KOPT-K1 (cell line): ENCODE measurements around the gene CALHM2.
"Not testable (repeated sequence)": the region's sequence is repeated elsewhere in the genome, so short reads cannot be mapped to it uniquely, and the experiment has no call there.

ENCODE experiments used
- H3K27ac ChIP-seq: fragments of 200-600 bp; sonication (generic); 2 replicates; pipeline ENCODE4 v1.5.1; 2016; ENCODE audit warnings: antibody characterized with exemption, mild to moderate bottlenecking, low read depth, low read length; ENCODE audit not compliant: poor library complexity, severe bottlenecking
- H3K36me3 ChIP-seq: fragments of 200-600 bp; sonication (generic); 2 replicates; pipeline ENCODE4 v1.5.1; 2017; ENCODE audit warnings: antibody characterized with exemption, mild to moderate bottlenecking, low read length, moderate library complexity; ENCODE audit not compliant: insufficient read depth
- H3K9me3 ChIP-seq: fragments of 200-600 bp; sonication (generic); 2 replicates; pipeline ENCODE4 v1.5.1; 2017; ENCODE audit warnings: antibody characterized with exemption, low read length, mild to moderate bottlenecking; ENCODE audit not compliant: insufficient read depth, poor library complexity, severe bottlenecking

Gene CALHM2

GRCh38 chr10:103427866-103428265, 24.3 kb downstream of the CALHM2 start:
- no peak overlapping the region for H3K27ac ChIP-seq
- peaks cover 88% of the 10 kb centered on the region for H3K36me3 ChIP-seq
- no peaks in the 10 kb centered on the region for H3K9me3 ChIP-seq

GRCh38 chr10:103423748-103424147, 28.4 kb downstream of the CALHM2 start:
- H3K27ac ChIP-seq = no peak overlapping the region
- no peaks in the 10 kb centered on the region for H3K9me3 ChIP-seq
- H3K36me3 ChIP-seq = peaks cover 96% of the 10 kb centered on the region

- Histone ChIP-seq H3K27ac (no peak overlapping the region), H3K9me3 (no peaks in the 10 kb centered on the region), H3K36me3 (peaks cover 97% of the 10 kb centered on the region)
Measured at GRCh38 chr10:103419101-103419500, 33.1 kb downstream of the CALHM2 start.

GRCh38 chr10:103417601-103418000, 34.6 kb downstream of the CALHM2 start:
- Histone ChIP-seq H3K36me3 (peaks cover 97% of the 10 kb centered on the region), H3K9me3 (no peaks in the 10 kb centered on the region), H3K27ac (no peak overlapping the region)

- peaks cover 97% of the 10 kb centered on the region for H3K36me3 ChIP-seq
- H3K27ac ChIP-seq, H3K9me3 ChIP-seq: not testable (repeated sequence)
Measured at GRCh38 chr10:103417148-103417469, 35.1 kb downstream of the CALHM2 start.

GRCh38 chr10:103416436-103417147, 35.6 kb downstream of the CALHM2 start:
- Histone ChIP-seq H3K9me3 (no peaks in the 10 kb centered on the region), H3K27ac (no peak overlapping the region), H3K36me3 (peaks cover 100% of the 10 kb centered on the region)

GRCh38 chr10:103415581-103415980, 36.6 kb downstream of the CALHM2 start:
- H3K27ac ChIP-seq = no peak overlapping the region
- H3K9me3 ChIP-seq = no peaks in the 10 kb centered on the region
- H3K36me3 ChIP-seq = peaks cover 99% of the 10 kb centered on the region

- no peaks in the 10 kb centered on the region for H3K9me3 ChIP-seq
- H3K27ac ChIP-seq = no peak overlapping the region
- H3K36me3 ChIP-seq = peaks cover 99% of the 10 kb centered on the region
Measured at GRCh38 chr10:103413564-103413963, 38.6 kb downstream of the CALHM2 start.

- Histone ChIP-seq H3K36me3 (peaks cover 62% of the 10 kb centered on the region), H3K9me3 (no peaks in the 10 kb centered on the region), H3K27ac (peak overlapping the region; percentile 71)
Measured at GRCh38 chr10:103397191-103397825, 54.9 kb downstream of the CALHM2 start.

GRCh38 chr10:103396789-103397087, 55.4 kb downstream of the CALHM2 start:
- Histone ChIP-seq H3K27ac (peak overlapping the region; percentile 71), H3K9me3 (no peaks in the 10 kb centered on the region), H3K36me3 (peaks cover 62% of the 10 kb centered on the region)
